ENCODE results near the gene INPP4A.

The INPP4A gene

GRCh38 chr2:98438190-98439133, 6.2 kb upstream of the INPP4A start:
- no peak for DNase-seq (ENCODE audit: low read depth)

GRCh38 chr2:98441706-98442450, 2.8 kb upstream of the INPP4A start:
- no peak for DNase-seq (ENCODE audit: low read depth)

- DNase-seq (ENCODE audit: low read depth), result no peak
Observed at GRCh38 chr2:98442488-98442887, 2.2 kb upstream of the INPP4A start.

- no peak for DNase-seq (ENCODE audit: low read depth)
Observed at GRCh38 chr2:98445177-98445682, 572 bp downstream of the INPP4A start.

GRCh38 chr2:98445683-98446581, 1.3 kb downstream of the INPP4A start:
- DNase-seq (ENCODE audit: low read depth), result no peak

GRCh38 chr2:98446850-98447249, 2.2 kb downstream of the INPP4A start:
- no peak for DNase-seq (ENCODE audit: low read depth)

GRCh38 chr2:98448441-98449145, 3.9 kb downstream of the INPP4A start:
- DNase-seq (ENCODE audit: low read depth), result no peak

- no peak for DNase-seq (ENCODE audit: low read depth)
Observed at GRCh38 chr2:98452396-98453027, 7.9 kb downstream of the INPP4A start.

- DNase-seq (ENCODE audit: low read depth), result no peak
Observed at GRCh38 chr2:98453083-98453482, 8.4 kb downstream of the INPP4A start.

- no peak for DNase-seq (ENCODE audit: low read depth)
Observed at GRCh38 chr2:98453531-98453930, 8.9 kb downstream of the INPP4A start.

GRCh38 chr2:98454073-98454472, 9.4 kb downstream of the INPP4A start:
- no peak for DNase-seq (ENCODE audit: low read depth)

- DNase-seq (ENCODE audit: low read depth), result no peak
Observed at GRCh38 chr2:98454500-98455235, 10.0 kb downstream of the INPP4A start.

- no peak for DNase-seq (ENCODE audit: low read depth)
Observed at GRCh38 chr2:98455494-98455976, 10.9 kb downstream of the INPP4A start.

- no peak for DNase-seq (ENCODE audit: low read depth)
Observed at GRCh38 chr2:98457045-98457696, 12.5 kb downstream of the INPP4A start.

- DNase-seq (ENCODE audit: low read depth), result no peak
Observed at GRCh38 chr2:98458207-98458606, 13.5 kb downstream of the INPP4A start.

- no peak for DNase-seq (ENCODE audit: low read depth)
Observed at GRCh38 chr2:98458667-98459380, 14.2 kb downstream of the INPP4A start.

- no peak for DNase-seq (ENCODE audit: low read depth)
Observed at GRCh38 chr2:98459496-98460175, 15.0 kb downstream of the INPP4A start.

Data from activated T-helper 1 cell treated with Interleukin-2 at 50 U/mL for 16 hours (primary cell).